ENCODE data around the gene TMEM221.

GRCh38 chr19:17409990-17410389, 38.5 kb downstream of the TMEM221 start:
- TF ChIP-seq CTCF (IDR thresholded peaks at IDR 0.05) (no peak), POLR2AphosphoS5 (IDR thresholded peaks at IDR 0.05) (peak in 1 of 4 donors; percentile 20), POLR2A (IDR thresholded peaks at IDR 0.05) (no peak)

All from sigmoid colon (tissue), 4 donors.